Measurements from ENCODE around the gene UFC1. TPM values are rescaled to one million over a fixed set of nuclear protein-coding genes. Genes with fewer than 3 reads are reported as not detected.

UFC1 gene
- polyA plus RNA-seq, 3 donors, result 100 to 120 (median 108) TPM

DNA sequence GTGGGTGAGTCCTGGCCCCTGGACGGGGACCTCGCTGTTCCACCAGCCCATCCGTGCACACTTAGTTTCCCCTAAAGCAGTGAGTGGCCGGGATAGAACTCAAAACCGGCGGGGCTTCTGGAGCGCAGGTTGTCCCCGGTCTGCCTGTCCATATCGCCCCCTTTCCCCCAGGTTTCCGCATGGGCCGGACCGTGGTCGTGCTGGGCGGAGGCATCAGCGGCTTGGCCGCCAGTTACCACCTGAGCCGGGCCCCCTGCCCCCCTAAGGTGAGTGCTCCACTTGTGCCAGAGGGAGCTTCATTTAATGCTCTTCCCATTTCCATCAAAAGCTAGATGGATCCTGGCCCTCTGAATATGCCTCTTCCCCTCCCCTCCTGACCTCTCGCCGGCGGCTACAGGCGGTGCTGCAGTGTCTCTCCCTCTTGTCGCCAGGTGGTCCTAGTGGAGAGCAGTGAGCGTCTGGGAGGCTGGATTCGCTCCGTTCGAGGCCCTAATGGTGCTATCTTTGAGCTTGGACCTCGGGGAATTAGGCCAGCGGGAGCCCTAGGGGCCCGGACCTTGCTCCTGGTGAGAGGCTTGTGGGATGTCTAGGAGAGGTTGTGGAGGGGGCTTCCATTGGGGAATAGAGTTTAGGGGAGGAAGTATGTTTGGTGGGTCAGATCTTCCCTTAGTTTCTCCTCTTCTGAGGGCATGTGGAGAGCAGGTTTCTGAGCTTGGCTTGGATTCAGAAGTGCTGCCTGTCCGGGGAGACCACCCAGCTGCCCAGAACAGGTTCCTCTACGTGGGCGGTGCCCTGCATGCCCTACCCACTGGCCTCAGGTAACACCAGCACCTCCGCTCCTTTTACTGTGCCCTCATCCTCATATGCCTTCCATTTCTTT is 13.1 kb downstream of the UFC1 start:
- Histone ChIP-seq H3K4me3 (replicated peaks in 1 of 3; ENCODE audit: low read depth in 2 of 3, low read length in 3 of 3) (peak overlapping the region; percentile 33 to 75 (median 73)), H3K9me3 (replicated peaks in 1 of 2; ENCODE audit: control insufficient read depth in 1 of 2, insufficient read depth in 1 of 2, low read length in 2 of 2) (no peaks in the 10 kb centered on the region), H3K27ac (ENCODE audit: low read depth in 1 of 2, low read length in 2 of 2) (peak overlapping the region; percentile 91 to 98), H3K27me3 (ENCODE audit: control insufficient read depth in 2 of 2, insufficient read depth in 2 of 2, low read length in 2 of 2) (no peaks in the 10 kb centered on the region), H3K36me3 (replicated peaks in 1 of 2; ENCODE audit: control insufficient read depth in 1 of 2, insufficient read depth in 2 of 2, low read length in 2 of 2) (peaks cover 35 to 62% of the 10 kb centered on the region in 2 donors), H3K4me1 (ENCODE audit: control insufficient read depth in 1 of 2, insufficient read depth in 2 of 2, low read length in 2 of 2) (peaks cover 21 to 26% of the 10 kb centered on the region in 2 donors), H3K9ac (ENCODE audit: insufficient read depth, low read length, poor library complexity, severe bottlenecking) (peak overlapping the region; percentile 85), H2AFZ (ENCODE audit: insufficient read depth, low read depth, low read length, poor library complexity, severe bottlenecking) (peak overlapping the region; percentile 89), H3K4me2 (replicated peaks; ENCODE audit: extremely low read depth, low read length, poor library complexity, severe bottlenecking) (peak overlapping the region; percentile 78), H4K20me1 (ENCODE audit: insufficient read depth, low read length) (no peaks in the 10 kb centered on the region), H3K79me2 (ENCODE audit: insufficient read depth, low read length) (no peaks in the 10 kb centered on the region)
- intact Hi-C loops (cut with micrococcal nuclease), result no loop called here
- DNase-seq, result no peak
- Mint-ChIP-seq H3K27me3 (ENCODE audit: low read depth in 3 of 3) (peaks cover 0 to 2% (median 0%) of the 10 kb centered on the region in 3 donors), H3K4me3 (peak overlapping the region; percentile 83 to 94), H3K36me3 (peaks cover 57 to 68% of the 10 kb centered on the region in 2 donors), H3K27ac (peak overlapping the region; percentile 95 to 99 (median 97)), H3K4me1 (peaks cover 31% of the 10 kb centered on the region), H3K9me3 (no peaks in the 10 kb centered on the region)
- 2% methylated on average over 19 of the region's 33 CpGs for WGBS (ENCODE audit: insufficient coverage)
- TF ChIP-seq, protein P1, sequence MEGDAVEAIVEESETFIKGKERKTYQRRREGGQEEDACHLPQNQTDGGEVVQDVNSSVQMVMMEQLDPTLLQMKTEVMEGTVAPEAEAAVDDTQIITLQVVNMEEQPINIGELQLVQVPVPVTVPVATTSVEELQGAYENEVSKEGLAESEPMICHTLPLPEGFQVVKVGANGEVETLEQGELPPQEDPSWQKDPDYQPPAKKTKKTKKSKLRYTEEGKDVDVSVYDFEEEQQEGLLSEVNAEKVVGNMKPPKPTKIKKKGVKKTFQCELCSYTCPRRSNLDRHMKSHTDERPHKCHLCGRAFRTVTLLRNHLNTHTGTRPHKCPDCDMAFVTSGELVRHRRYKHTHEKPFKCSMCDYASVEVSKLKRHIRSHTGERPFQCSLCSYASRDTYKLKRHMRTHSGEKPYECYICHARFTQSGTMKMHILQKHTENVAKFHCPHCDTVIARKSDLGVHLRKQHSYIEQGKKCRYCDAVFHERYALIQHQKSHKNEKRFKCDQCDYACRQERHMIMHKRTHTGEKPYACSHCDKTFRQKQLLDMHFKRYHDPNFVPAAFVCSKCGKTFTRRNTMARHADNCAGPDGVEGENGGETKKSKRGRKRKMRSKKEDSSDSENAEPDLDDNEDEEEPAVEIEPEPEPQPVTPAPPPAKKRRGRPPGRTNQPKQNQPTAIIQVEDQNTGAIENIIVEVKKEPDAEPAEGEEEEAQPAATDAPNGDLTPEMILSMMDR (IDR thresholded peaks at IDR 0.05), result no peak

DNA sequence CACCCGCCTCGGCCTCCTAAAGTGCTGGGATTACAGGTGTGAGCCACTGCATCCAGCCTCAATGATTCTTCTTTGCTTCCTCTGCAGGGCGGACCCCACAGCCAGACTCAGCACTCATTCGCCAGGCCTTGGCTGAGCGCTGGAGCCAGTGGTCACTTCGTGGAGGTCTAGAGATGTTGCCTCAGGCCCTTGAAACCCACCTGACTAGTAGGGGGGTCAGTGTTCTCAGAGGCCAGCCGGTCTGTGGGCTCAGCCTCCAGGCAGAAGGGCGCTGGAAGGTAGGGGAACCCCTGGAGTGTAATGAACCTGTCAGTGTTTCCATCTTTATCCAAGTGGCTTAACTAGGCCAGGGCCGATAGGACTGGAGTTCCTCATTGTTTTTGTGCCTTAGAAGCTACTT is 15.1 kb downstream of the UFC1 start:
- Histone ChIP-seq H3K36me3 (replicated peaks in 1 of 2; ENCODE audit: control insufficient read depth in 1 of 2, insufficient read depth in 2 of 2, low read length in 2 of 2) (peaks cover 39 to 62% of the 10 kb centered on the region in 2 donors), H4K20me1 (ENCODE audit: insufficient read depth, low read length) (no peaks in the 10 kb centered on the region), H2AFZ (ENCODE audit: insufficient read depth, low read depth, low read length, poor library complexity, severe bottlenecking) (no peak overlapping the region), H3K9ac (ENCODE audit: insufficient read depth, low read length, poor library complexity, severe bottlenecking) (no peak overlapping the region), H3K9me3 (replicated peaks in 1 of 2; ENCODE audit: control insufficient read depth in 1 of 2, insufficient read depth in 1 of 2, low read length in 2 of 2) (no peaks in the 10 kb centered on the region), H3K27me3 (ENCODE audit: control insufficient read depth in 2 of 2, insufficient read depth in 2 of 2, low read length in 2 of 2) (no peaks in the 10 kb centered on the region), H3K4me1 (ENCODE audit: control insufficient read depth in 1 of 2, insufficient read depth in 2 of 2, low read length in 2 of 2) (peaks cover 21 to 26% of the 10 kb centered on the region in 2 donors), H3K79me2 (ENCODE audit: insufficient read depth, low read length) (no peaks in the 10 kb centered on the region), H3K4me3 (replicated peaks in 1 of 3; ENCODE audit: low read depth in 2 of 3, low read length in 3 of 3) (no peak overlapping the region), H3K4me2 (replicated peaks; ENCODE audit: extremely low read depth, low read length, poor library complexity, severe bottlenecking) (no peak overlapping the region), H3K27ac (ENCODE audit: low read depth in 1 of 2, low read length in 2 of 2) (peak overlapping the region in 1 of 2 donors; percentile 35)
- H3K4me3 Mint-ChIP-seq, result no peak overlapping the region
- peaks cover 57 to 69% of the 10 kb centered on the region in 2 donors for H3K36me3 Mint-ChIP-seq
- peaks cover 26% of the 10 kb centered on the region for H3K4me1 Mint-ChIP-seq
- H3K9me3 Mint-ChIP-seq, result no peaks in the 10 kb centered on the region
- H3K27ac Mint-ChIP-seq, result peak overlapping the region in 2 of 7 donors; percentile 22 to 45
- intact Hi-C loops (cut with micrococcal nuclease), result no loop called here
- H3K27me3 Mint-ChIP-seq (ENCODE audit: low read depth in 3 of 3), result peaks cover 0 to 2% (median 0%) of the 10 kb centered on the region in 3 donors
- no peak for DNase-seq
- WGBS (ENCODE audit: insufficient coverage), result 97% methylated on average over 8 of the region's 9 CpGs
- TF ChIP-seq, protein P1 (IDR thresholded peaks at IDR 0.05), result no peak

All from CD14-positive monocyte (primary cell).